Effector memory CD8-positive, alpha-beta T cell (primary cell): Measurements from ENCODE around the gene GGT6.

Source experiments
- ATAC-seq: fragments of 150-1000 bp; cut with Tn5 transposase; replicated peaks from 2 replicates; pipeline ENCODE4 v1.10.0; 2021; ENCODE audit warnings: mild to moderate bottlenecking, moderate library complexity
- DNase-seq, 3 experiments: peaks; one replicate each; pipeline ENCODE4 v3.0.0; 2021
- H3K27ac Mint-ChIP-seq, 2 donors: one replicate each; pipeline ENCODE4 v1.8.0; 2022; ENCODE audit warnings: mild to moderate bottlenecking in 2 of 2, mixed read lengths in 2 of 2, moderate library complexity in 2 of 2
- H3K27me3 Mint-ChIP-seq, 2 donors: one replicate each; pipeline ENCODE4 v1.8.0; 2022; ENCODE audit warnings: mixed read lengths in 2 of 2
- H3K36me3 Mint-ChIP-seq: one replicate; pipeline ENCODE4 v1.8.0; 2022; ENCODE audit warnings: mild to moderate bottlenecking, moderate library complexity, mixed read lengths; ENCODE audit not compliant: insufficient read depth
- H3K4me1 Mint-ChIP-seq, 2 donors: one replicate each; pipeline ENCODE4 v1.8.0; 2022; ENCODE audit warnings: low read depth in 2 of 2, mixed read lengths in 2 of 2
- H3K4me3 Mint-ChIP-seq, 2 donors: one replicate each; pipeline ENCODE4 v1.8.0; 2022; ENCODE audit warnings: mild to moderate bottlenecking in 2 of 2, mixed read lengths in 2 of 2, moderate library complexity in 2 of 2
- H3K9me3 Mint-ChIP-seq, 2 donors: one replicate each; pipeline ENCODE4 v1.8.0; 2022; ENCODE audit warnings: mixed read lengths in 2 of 2

Gene GGT6

DNA sequence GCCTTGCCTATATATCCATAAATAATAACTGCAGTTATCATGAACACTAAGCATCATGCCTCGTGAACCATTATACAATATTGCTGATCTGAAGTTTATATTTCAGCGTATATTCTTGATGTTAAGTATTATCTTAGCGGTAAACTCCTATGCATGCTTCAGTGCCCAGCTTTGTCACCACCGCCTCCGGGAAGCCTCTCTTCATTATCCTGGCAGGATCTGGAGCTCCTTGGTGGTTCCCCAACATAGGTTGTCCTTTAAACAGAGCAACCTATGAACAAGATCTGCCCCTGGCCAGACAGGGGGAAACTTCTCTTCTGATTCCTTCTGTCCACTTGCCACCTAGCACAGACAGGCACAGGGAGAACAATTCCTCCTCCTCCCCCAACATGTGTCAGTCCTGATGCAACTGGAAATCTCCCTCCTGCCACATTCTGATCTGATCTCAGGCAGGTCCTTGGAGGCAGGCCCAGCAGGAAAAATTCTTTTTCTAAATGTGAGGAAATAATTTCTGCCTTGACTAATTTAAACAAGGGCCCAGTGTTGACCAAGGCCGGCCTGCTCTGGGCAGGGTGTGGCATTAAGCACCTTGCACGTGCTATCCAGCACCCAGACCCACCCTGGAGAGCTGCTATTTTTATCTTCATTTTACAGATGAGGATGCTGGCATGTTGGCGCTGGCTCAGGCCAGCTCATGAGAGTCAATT lies 39.3 kb downstream of the GGT6 start:
- Mint-ChIP-seq H3K27me3 (no peaks in the 10 kb centered on the region), H3K9me3 (no peaks in the 10 kb centered on the region), H3K4me3 (no peak overlapping the region), H3K4me1 (peaks cover 0 to 2% of the 10 kb centered on the region in 2 donors), H3K36me3 (no peaks in the 10 kb centered on the region), H3K27ac (peak overlapping the region in 1 of 2 donors; percentile 67)
- no peak for ATAC-seq
- DNase-seq: no peak

DNA sequence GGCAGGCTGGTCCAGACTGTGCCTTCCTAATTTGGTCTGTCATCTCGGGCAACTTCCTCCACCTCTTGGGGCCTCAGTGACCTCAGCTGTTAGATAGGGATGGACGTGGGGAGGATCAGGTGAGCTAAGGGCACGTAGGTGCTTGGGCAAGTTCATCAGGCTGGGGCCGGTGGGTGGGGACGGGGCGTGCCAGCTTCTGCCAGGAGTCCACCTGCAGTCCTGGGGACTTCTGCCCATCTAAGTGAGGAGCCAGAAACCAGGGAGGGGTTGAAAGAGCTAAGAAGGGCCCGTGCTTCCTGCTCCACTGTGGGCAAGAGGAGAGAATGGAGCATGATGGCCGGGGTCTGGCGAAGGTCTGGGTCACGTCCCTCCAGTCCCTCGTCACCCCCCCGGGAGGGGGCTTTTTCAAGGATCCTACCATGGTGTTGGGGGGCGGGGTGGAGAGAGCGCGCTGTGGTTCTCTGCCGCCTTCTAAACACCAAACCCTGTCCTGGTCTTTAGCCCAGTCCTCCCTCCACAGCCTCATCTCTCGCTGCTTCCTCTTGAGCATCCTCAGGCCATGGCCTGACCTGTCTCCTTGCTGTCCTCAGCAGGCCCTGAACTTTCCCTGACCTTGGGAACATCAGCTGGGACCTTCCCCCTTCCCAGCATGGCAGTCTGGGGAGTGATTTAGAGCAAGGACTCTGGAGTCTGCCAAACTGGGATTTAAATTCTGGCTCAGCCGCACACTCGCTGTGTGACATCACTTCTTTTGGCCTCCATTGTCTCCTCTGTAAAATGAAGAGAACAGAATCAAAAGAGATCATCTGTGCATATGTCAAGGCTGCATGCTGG lies 40.1 kb downstream of the GGT6 start:
- DNase-seq (no peak), ATAC-seq (no peak)
- Mint-ChIP-seq H3K27ac (peak overlapping the region in 1 of 2 donors; percentile 67), H3K4me3 (no peak overlapping the region), H3K9me3 (no peaks in the 10 kb centered on the region), H3K36me3 (no peaks in the 10 kb centered on the region), H3K27me3 (no peaks in the 10 kb centered on the region), H3K4me1 (peaks cover 0 to 2% of the 10 kb centered on the region in 2 donors)

DNA sequence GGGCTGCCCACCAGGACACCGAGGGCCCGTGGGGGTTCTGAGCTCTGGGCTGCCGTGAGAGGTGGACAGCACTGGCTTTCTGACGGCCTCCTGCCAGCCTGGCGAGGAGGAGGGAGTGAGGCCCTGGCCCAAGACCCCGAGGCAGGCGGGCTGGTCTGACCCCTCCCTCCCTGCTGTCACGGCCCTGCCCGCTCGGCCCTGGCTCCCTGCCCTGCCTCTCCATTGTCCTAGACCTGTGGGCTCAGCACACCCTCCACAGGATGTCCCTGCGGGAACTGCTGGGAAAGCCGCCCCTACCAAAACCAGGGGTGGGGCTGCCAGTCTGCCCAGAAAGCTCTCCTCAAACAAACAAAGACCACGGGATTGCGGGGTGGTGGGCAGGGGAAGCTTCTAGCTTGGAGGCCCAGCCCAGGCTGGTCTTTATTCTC lies 41.0 kb downstream of the GGT6 start:
- DNase-seq (no peak), ATAC-seq (no peak)
- Mint-ChIP-seq H3K4me3 (no peak overlapping the region), H3K27ac (peak overlapping the region in 1 of 2 donors; percentile 61), H3K36me3 (no peaks in the 10 kb centered on the region), H3K4me1 (peaks cover 0 to 2% of the 10 kb centered on the region in 2 donors), H3K9me3 (no peaks in the 10 kb centered on the region), H3K27me3 (no peaks in the 10 kb centered on the region)

DNA sequence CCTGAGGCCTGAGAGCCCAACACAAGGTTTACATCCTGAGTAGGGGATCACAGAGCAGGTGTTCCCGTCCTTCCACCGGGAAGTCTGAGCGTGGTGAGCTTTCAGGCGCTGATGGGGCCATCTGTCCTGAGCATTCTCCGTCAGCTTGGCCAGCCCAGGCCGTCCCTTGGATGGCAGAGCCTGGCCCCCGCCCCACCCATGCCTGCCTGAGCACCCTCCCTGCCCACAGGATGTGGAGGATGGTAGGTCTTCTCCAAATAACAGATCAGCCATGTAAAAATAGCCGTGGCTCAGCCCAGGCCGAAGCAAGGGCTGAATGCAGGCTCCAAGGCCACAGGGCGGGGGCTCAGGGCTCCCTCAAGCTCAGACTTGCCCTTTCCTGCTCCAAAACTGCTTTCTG lies 41.5 kb downstream of the GGT6 start:
- Mint-ChIP-seq H3K27ac (peak overlapping the region in 1 of 2 donors; percentile 61), H3K9me3 (no peaks in the 10 kb centered on the region), H3K36me3 (no peaks in the 10 kb centered on the region)

DNA sequence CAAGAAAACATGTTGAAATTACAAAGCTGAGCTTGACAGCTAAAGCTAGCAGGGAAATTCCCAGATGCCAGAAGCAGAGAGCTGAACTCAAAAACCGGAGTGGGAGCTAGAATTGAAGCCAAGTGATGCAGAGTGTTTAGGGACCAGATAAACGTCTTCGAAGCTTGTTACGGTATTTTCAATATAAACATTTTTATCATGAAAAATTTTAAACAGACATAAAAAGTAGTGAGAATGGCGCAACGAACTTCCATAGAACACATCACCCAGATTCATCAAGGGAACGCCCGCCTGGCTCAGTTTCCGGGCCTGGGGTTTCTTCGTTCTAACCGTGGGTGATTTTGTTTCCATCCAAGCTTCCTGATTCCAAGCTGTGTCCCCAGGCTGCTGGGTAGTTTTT lies 43.6 kb downstream of the GGT6 start:
- H3K27me3 Mint-ChIP-seq: no peaks in the 10 kb centered on the region
- H3K9me3 Mint-ChIP-seq: no peaks in the 10 kb centered on the region
- H3K27ac Mint-ChIP-seq: no peak overlapping the region
- DNase-seq (no peak), ATAC-seq (no peak)
- no peaks in the 10 kb centered on the region for H3K36me3 Mint-ChIP-seq
- H3K4me1 Mint-ChIP-seq: peaks cover 2 to 4% of the 10 kb centered on the region in 2 donors
- H3K4me3 Mint-ChIP-seq: no peak overlapping the region

More for the DNA sequence above, 41.5 kb downstream of the GGT6 start:
- Mint-ChIP-seq H3K4me3 (peak overlapping the region in 1 of 2 donors; percentile 19), H3K4me1 (peaks cover 0 to 2% of the 10 kb centered on the region in 2 donors), H3K27me3 (no peaks in the 10 kb centered on the region)
- ATAC-seq (no peak), DNase-seq (no peak)

DNA sequence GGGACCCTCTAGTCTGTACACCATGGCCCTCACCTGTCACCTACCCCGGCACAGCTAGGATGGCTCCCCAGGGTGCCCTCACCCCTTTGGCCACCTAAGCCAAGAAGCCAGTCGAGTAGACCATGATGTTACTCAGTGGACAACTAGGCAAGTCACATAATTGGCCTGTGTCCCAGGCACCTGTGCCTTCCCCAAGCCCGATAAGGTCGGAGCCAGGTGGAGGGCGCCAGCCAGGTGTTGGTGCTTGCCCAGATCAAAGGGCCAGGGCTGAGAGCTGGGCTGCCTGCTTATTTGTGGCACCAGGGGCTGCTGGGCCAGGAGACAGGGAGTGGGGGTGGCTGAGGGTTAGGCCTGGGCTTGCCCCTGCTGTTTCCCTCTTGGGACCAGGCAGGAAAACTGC lies 44.9 kb downstream of the GGT6 start:
- DNase-seq (no peak), ATAC-seq (no peak)
- Mint-ChIP-seq H3K27me3 (no peaks in the 10 kb centered on the region), H3K4me1 (peaks cover 9 to 12% of the 10 kb centered on the region in 2 donors), H3K4me3 (no peak overlapping the region), H3K27ac (no peak overlapping the region), H3K36me3 (no peaks in the 10 kb centered on the region), H3K9me3 (no peaks in the 10 kb centered on the region)

DNA sequence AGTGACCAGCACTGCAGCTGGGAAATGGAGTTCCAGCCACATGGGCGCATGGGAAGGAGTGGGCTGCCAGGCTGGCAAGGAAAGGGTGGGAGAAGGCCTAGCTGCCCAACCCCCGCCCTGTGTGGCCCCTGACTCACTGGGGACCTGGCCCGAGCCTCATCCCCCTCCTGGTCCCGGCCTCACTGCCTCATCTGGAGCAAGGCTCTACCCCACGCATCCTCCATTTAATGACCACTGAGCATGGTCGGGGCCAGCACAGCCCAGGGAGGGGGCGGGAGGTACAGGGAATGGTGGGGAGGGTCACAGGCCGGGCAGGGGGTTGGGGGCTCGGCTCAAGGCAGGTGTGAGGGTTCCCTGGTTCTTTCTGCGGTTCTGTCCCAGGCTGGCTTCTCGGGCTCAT lies 45.6 kb downstream of the GGT6 start:
- DNase-seq (no peak), ATAC-seq (no peak)
- Mint-ChIP-seq H3K36me3 (no peaks in the 10 kb centered on the region), H3K27me3 (peaks cover 0 to under 1% of the 10 kb centered on the region in 2 donors), H3K4me1 (peaks cover 10 to 12% of the 10 kb centered on the region in 2 donors), H3K9me3 (no peaks in the 10 kb centered on the region), H3K4me3 (no peak overlapping the region), H3K27ac (no peak overlapping the region)

DNA sequence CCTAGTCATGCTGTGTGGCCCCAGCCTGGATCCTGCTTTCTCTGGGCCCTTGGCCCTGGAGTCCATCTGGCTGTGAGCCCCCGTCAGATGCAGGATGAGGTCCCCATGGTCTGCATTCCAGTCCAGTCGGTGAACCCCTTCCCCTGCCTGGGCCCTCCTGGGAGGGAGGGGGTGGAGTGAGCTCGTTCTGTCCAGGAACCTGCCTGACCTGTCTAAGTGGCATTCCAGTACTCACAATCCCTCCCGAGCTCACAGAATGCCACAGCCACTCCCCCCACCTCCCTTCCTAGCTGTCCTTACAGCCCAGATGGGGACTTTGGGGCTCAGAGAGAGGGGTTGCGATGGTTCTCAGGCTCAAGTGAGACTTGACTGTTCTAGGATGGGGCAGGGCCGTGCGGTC lies 46.2 kb downstream of the GGT6 start:
- Mint-ChIP-seq H3K9me3 (no peaks in the 10 kb centered on the region), H3K4me1 (peaks cover 15 to 18% of the 10 kb centered on the region in 2 donors), H3K36me3 (no peaks in the 10 kb centered on the region), H3K27ac (no peak overlapping the region), H3K4me3 (no peak overlapping the region), H3K27me3 (peaks cover 0 to 6% of the 10 kb centered on the region in 2 donors)
- no peak for DNase-seq
- ATAC-seq: no peak

DNA sequence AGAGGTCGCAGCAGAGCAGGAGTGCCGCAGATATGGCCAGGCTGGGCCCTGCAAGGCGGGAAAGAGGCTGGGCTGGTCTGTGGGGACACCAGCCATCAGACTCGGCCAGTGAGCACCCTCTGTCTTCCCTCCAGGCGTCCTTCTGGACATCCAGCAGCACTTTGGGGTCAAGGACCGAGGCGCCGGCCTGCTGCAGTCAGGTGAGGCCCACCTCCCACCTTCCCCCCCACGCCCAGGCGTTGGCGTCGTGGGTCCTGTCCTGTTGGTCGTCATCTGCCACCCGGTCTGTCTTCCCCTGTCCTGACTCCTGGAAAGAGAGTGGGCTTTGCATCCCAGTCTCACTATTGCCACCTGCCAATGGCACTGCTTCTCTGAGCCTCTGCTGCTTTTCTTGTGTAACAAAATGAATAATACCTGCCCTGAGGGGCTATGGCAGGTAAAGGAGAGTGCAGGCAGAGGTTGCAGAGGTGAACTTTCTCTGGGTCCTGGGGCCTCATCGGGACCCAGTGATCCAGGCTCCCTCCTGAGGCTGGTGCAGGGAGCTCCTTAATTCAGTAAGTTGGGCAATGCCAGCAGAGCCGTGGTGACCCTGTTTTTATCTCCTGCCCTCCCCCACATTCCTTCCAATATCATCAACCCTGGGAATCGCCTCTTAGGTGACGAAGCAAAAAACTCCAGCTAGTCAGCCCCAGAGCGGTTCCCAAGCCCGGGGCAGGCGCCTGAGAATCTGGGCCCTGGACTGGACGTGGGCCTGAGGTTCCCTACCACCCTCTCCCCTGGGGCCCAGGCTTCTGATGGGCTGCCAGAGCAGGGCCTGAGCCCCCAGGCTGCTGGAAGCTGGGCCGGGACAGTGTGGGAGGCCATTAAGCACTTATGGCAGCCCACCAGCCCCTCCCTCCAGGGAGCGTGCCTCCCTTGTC lies 47.0 kb downstream of the GGT6 start:
- H3K9me3 Mint-ChIP-seq: no peaks in the 10 kb centered on the region
- DNase-seq (no peak), ATAC-seq (no peak)
- no peak overlapping the region for H3K4me3 Mint-ChIP-seq
- peaks cover 0 to 13% of the 10 kb centered on the region in 2 donors for H3K27me3 Mint-ChIP-seq
- H3K36me3 Mint-ChIP-seq: no peaks in the 10 kb centered on the region
- H3K4me1 Mint-ChIP-seq: peaks cover 22 to 26% of the 10 kb centered on the region in 2 donors
- H3K27ac Mint-ChIP-seq: no peak overlapping the region

DNA sequence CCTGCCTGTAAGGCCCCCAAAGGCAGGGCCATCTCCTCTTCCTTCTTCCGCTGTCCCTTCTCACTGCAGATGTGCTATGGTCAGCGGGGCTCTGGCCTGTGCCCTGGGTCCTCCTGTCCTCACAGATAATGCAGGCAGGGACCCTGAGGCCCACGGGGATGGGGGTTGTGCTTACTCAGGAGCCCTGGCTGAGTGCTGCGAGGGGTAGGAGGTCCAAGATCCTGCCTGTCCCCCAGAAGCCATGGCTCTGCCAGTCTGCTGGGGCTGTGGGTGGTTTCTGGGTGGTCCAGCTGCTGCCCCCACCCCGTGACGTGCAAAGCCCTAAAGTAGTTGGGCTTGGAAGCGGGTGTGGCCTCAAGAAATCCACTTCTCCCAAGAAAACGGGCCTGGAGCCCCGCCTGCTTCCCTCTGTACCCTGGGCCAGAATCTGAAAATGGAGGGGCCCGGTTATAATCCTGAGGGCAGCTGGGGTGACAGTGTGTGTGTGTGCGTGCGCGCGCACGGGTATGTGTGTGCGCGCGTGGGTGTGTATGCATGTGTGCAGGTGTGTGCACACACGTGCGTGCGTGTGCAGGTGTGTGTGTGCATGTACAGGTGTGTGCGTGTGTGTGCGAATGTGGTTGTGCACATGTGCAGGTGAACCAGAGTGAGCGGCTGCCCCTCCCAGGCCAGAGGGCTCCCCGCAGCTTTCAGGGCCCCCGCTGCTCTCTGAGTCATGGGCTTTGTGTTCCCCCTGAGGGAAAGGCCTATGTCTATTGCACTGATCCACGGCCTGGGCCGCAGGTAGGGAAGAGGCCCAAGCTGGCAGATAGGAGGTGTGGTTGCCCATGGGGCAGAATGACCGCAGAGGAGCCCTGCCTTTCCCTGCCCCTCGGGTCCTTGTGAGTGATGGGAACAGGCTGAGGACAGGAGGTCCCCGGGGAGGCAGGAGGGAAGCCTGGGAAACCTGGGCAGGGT lies 47.9 kb downstream of the GGT6 start:
- H3K4me3 Mint-ChIP-seq: no peak overlapping the region
- ATAC-seq (no peak), DNase-seq (no peak)
- H3K36me3 Mint-ChIP-seq: no peaks in the 10 kb centered on the region
- H3K9me3 Mint-ChIP-seq: no peaks in the 10 kb centered on the region
- peaks cover 0 to 13% of the 10 kb centered on the region in 2 donors for H3K27me3 Mint-ChIP-seq
- peaks cover 23 to 29% of the 10 kb centered on the region in 2 donors for H3K4me1 Mint-ChIP-seq
- no peak overlapping the region for H3K27ac Mint-ChIP-seq

DNA sequence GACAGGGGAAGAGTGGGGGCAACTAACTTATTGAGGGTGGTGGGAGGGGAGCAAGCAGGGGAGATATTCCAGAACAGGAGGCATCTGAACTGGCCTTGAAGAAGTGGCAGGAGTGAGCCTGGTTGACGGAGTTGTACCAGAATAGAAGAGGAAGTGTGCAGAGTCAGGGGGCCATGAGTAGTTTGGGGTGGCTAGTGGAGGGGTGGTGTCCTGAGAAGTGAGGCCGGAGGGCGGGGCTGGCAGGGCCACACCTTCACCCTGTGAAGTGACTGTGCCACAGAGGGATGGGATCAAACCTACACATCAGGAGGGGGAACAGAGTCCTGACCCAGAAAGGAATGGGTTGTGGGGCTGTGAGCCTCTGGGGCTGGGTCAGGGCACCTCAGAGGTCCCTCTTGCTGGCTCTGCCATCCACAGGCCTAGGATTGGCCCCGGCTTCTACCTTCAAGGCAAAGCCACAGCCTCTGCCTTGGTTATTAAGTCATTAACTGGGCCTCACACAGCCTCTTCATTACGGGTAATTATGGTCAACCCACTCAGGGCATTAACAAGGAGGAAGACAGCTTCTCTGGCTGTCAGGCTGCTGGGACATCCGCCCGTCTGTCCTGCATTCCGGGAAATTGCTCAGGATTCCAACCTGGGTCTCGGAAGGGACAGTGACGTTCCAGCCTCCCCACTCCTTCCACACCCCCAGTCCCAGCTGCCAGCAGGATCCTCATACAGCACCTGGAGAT lies 49.0 kb downstream of the GGT6 start:
- no peak for DNase-seq

DNA sequence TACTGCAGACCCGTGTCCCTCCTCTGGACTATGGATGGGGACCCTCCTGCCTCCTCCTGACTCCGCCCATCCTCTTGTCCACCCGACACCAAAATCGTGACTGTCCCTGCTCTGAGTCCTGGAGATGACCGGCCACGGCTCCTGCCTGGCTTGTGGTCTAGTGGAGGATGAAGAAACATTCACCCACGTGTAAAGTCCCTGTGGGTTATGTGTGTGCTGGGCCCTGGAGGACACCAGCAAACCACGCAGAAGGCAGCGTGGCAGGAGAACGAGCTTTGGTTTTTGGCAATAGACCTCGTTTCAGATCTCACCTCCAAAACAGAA lies 49.8 kb downstream of the GGT6 start:
- Mint-ChIP-seq H3K27me3 (peaks cover 0 to 13% of the 10 kb centered on the region in 2 donors), H3K4me3 (no peak overlapping the region), H3K27ac (no peak overlapping the region), H3K4me1 (peaks cover 24 to 29% of the 10 kb centered on the region in 2 donors), H3K9me3 (no peaks in the 10 kb centered on the region), H3K36me3 (no peaks in the 10 kb centered on the region)
- ATAC-seq (no peak), DNase-seq (no peak)

More for the DNA sequence above, 49.0 kb downstream of the GGT6 start:
- H3K4me1 Mint-ChIP-seq: peaks cover 23 to 29% of the 10 kb centered on the region in 2 donors
- ATAC-seq: no peak
- peaks cover 0 to 13% of the 10 kb centered on the region in 2 donors for H3K27me3 Mint-ChIP-seq
- no peak overlapping the region for H3K27ac Mint-ChIP-seq
- H3K36me3 Mint-ChIP-seq: no peaks in the 10 kb centered on the region
- no peaks in the 10 kb centered on the region for H3K9me3 Mint-ChIP-seq
- no peak overlapping the region for H3K4me3 Mint-ChIP-seq
